ENCODE measurements around the gene PLCH1. TPM values are rescaled to one million over a fixed set of nuclear protein-coding genes. Genes with fewer than 3 reads are reported as not detected.

PLCH1 gene
- total RNA-seq, 1 experiment from 2014 or later = 1.4 TPM

GRCh38 chr3:155435821-155436220 is 309.1 kb downstream of the PLCH1 start:
- H3K9me2 ChIP-seq (ENCODE audit: insufficient read depth) = no peaks in the 10 kb centered on the region
- H4K20me1 ChIP-seq (ENCODE audit: insufficient read depth) = no peaks in the 10 kb centered on the region
- intact Hi-C loops (cut with micrococcal nuclease; ENCODE audit: unreplicated experiment) = no loop called here
- no TSS peak for BruUV-seq (replicated peaks)
- DNase-seq = no peak
- no peaks in the 10 kb centered on the region for H3K27me3 ChIP-seq (ENCODE audit: insufficient read depth, low read depth)
- ChIA-PET CTCF (no interaction called here), POLR2A (ENCODE audit: unreplicated experiment) (no interaction called here)
- H3F3A ChIP-seq (ENCODE audit: insufficient read depth, low read depth) = no peaks in the 10 kb centered on the region
- H3K4me3 ChIP-seq = no peak overlapping the region
- no peaks in the 10 kb centered on the region for H3K36me3 ChIP-seq (ENCODE audit: low read depth)
- 0 out of 2 replicates have a peak, but pooled peaks cover 2% of the 10 kb centered on the region for H3K9me3 ChIP-seq (ENCODE audit: insufficient read depth, low read depth)
- H2AFZ ChIP-seq = no peak overlapping the region
- H3K4me1 ChIP-seq (replicated peaks; ENCODE audit: insufficient read depth) = no peaks in the 10 kb centered on the region
- H3K79me2 ChIP-seq (ENCODE audit: low read depth) = no peaks in the 10 kb centered on the region
- H3K4me2 ChIP-seq = no peak overlapping the region
- H3K27ac ChIP-seq = no peak overlapping the region
- no peak for TF ChIP-seq EZH2 (IDR thresholded peaks at IDR 0.05; ENCODE audit: low read depth)
- no peak for TF ChIP-seq CTCF (conservative IDR thresholded peaks at IDR 0.05)

- Histone ChIP-seq H4K20me1 (ENCODE audit: insufficient read depth) (no peaks in the 10 kb centered on the region), H3K4me3 (no peak overlapping the region), H3K79me2 (ENCODE audit: low read depth) (no peaks in the 10 kb centered on the region), H3K27me3 (ENCODE audit: insufficient read depth, low read depth) (no peaks in the 10 kb centered on the region), H3K4me2 (no peak overlapping the region), H3K9me2 (ENCODE audit: insufficient read depth) (no peaks in the 10 kb centered on the region), H3K9me3 (ENCODE audit: insufficient read depth, low read depth) (peaks cover 15% of the 10 kb centered on the region; the same call in 1 of the 2 replicates), H2AFZ (no peak overlapping the region), H3F3A (ENCODE audit: insufficient read depth, low read depth) (no peaks in the 10 kb centered on the region), H3K27ac (no peak overlapping the region), H3K4me1 (replicated peaks; ENCODE audit: insufficient read depth) (no peaks in the 10 kb centered on the region), H3K36me3 (ENCODE audit: low read depth) (no peaks in the 10 kb centered on the region)
- TF ChIP-seq CTCF (conservative IDR thresholded peaks at IDR 0.05) = no peak
- no peak for TF ChIP-seq EZH2 (IDR thresholded peaks at IDR 0.05; ENCODE audit: low read depth)
- CTCF ChIA-PET = no interaction called here
- DNase-seq = no peak
- BruUV-seq (replicated peaks) = no TSS peak
- intact Hi-C loops (cut with micrococcal nuclease; ENCODE audit: unreplicated experiment) = no loop called here
- POLR2A ChIA-PET (ENCODE audit: unreplicated experiment) = no interaction called here
Measured at GRCh38 chr3:155431856-155432570, 312.9 kb downstream of the PLCH1 start.

- no peak for DNase-seq
- H3K9me3 ChIP-seq (ENCODE audit: insufficient read depth, low read depth) = peaks cover 15% of the 10 kb centered on the region; the same call in 1 of the 2 replicates
- ChIA-PET CTCF (no interaction called here), POLR2A (ENCODE audit: unreplicated experiment) (no interaction called here)
- no peaks in the 10 kb centered on the region for H3K9me2 ChIP-seq (ENCODE audit: insufficient read depth)
- no peaks in the 10 kb centered on the region for H4K20me1 ChIP-seq (ENCODE audit: insufficient read depth)
- peaks cover 16% of the 10 kb centered on the region for H3F3A ChIP-seq (ENCODE audit: insufficient read depth, low read depth)
- TF ChIP-seq EZH2 (IDR thresholded peaks at IDR 0.05; ENCODE audit: low read depth) (no peak), CTCF (conservative IDR thresholded peaks at IDR 0.05) (no peak)
- H3K36me3 ChIP-seq (ENCODE audit: low read depth) = no peaks in the 10 kb centered on the region
- H3K27me3 ChIP-seq (ENCODE audit: insufficient read depth, low read depth) = no peaks in the 10 kb centered on the region
- peaks cover 19% of the 10 kb centered on the region for H3K4me1 ChIP-seq (replicated peaks; ENCODE audit: insufficient read depth)
- H3K79me2 ChIP-seq (ENCODE audit: low read depth) = no peaks in the 10 kb centered on the region
- intact Hi-C loops (cut with micrococcal nuclease; ENCODE audit: unreplicated experiment) = no loop called here
- BruUV-seq (replicated peaks) = no TSS peak
- H3K27ac ChIP-seq = no peak overlapping the region
- H3K4me3 ChIP-seq = no peak overlapping the region
- H3K4me2 ChIP-seq = no peak overlapping the region
- H2AFZ ChIP-seq = no peak overlapping the region
Measured at GRCh38 chr3:155428563-155428962, 316.3 kb downstream of the PLCH1 start.
